ENCODE data around the gene PMEL. TPM values are rescaled to one million over a fixed set of nuclear protein-coding genes. Genes with fewer than 3 reads are reported as not detected.

PMEL gene
- total and polyA plus RNA-seq, 12 donors: 0.35 to 3.8 (median 1.3) TPM; not detected in 1

- Histone ChIP-seq H3K27ac (no peak overlapping the region), H3K36me3 (replicated peaks in 1 of 2) (no peaks in the 10 kb centered on the region), H3K4me3 (no peak overlapping the region), H3K4me1 (replicated peaks in 1 of 2) (peaks cover 11 to 22% of the 10 kb centered on the region in 2 donors), H3K9me3 (replicated peaks in 1 of 3) (no peaks in the 10 kb centered on the region), H3K27me3 (no peaks in the 10 kb centered on the region)
- DNase-seq: no peak
- intact Hi-C loops (cut with DNase I): no loop called here
- no peak for TF ChIP-seq CTCF (IDR thresholded peaks at IDR 0.05)
- TF ChIP-seq POLR2A (IDR thresholded peaks at IDR 0.05): no peak
- WGBS, 4 donors: 82 to 100% (median 92%) methylated on average over 2 to 4 of the region's 4 CpGs
Measured at GRCh38 chr12:55969356-55969755, 3.5 kb upstream of the PMEL start.

- H3K36me3 ChIP-seq (replicated peaks in 1 of 2): no peaks in the 10 kb centered on the region
- H3K4me1 ChIP-seq (replicated peaks in 1 of 2): peaks cover 6 to 11% of the 10 kb centered on the region in 2 donors
- WGBS, 4 donors: 0 to 1% (median 0%) methylated on average over 24 to 45 of the region's 45 CpGs
- TF ChIP-seq CTCF (IDR thresholded peaks at IDR 0.05) (no peak), POLR2A (IDR thresholded peaks at IDR 0.05) (peak in 1 of 2 donors; percentile 68)
- no peaks in the 10 kb centered on the region for H3K27me3 ChIP-seq
- H3K9me3 ChIP-seq (replicated peaks in 1 of 3): no peaks in the 10 kb centered on the region
- DNase-seq: peak; percentile 88 to 97 (median 92)
- H3K4me3 ChIP-seq: peak within 1 kb of the TSS; percentile 21 to 77 (median 39)
- H3K27ac ChIP-seq: peak within 1 kb of the TSS in 4 of 5 donors; percentile 46 to 88 (median 66)
- intact Hi-C loops (cut with DNase I): no loop called here
Measured at GRCh38 chr12:55966408-55967281, 803 bp upstream of the PMEL start, which contains the start of gene CDK2. Gene CDK2, plus strand, starts transcription at chr12:55966830. Its CDS starts 179 bp downstream, at chr12:55967009.

- intact Hi-C loops (cut with DNase I): no loop called here
- Histone ChIP-seq H3K9me3 (replicated peaks in 1 of 3) (no peaks in the 10 kb centered on the region), H3K4me3 (no peak overlapping the region), H3K4me1 (replicated peaks in 1 of 2) (peaks cover 6 to 11% of the 10 kb centered on the region in 2 donors), H3K27ac (no peak overlapping the region), H3K27me3 (no peaks in the 10 kb centered on the region), H3K36me3 (replicated peaks in 1 of 2) (no peaks in the 10 kb centered on the region)
- DNase-seq: no peak
- no peak for TF ChIP-seq CTCF (IDR thresholded peaks at IDR 0.05)
- no peak for TF ChIP-seq POLR2A (IDR thresholded peaks at IDR 0.05)
- WGBS, 4 donors: 63 to 78% (median 75%) methylated on average over 5 of the region's 5 CpGs
Measured at GRCh38 chr12:55965240-55965639, 602 bp downstream of the PMEL start.

GRCh38 chr12:55963760-55964159 lies 2.1 kb downstream of the PMEL start:
- H3K4me1 ChIP-seq (replicated peaks in 1 of 2): peaks cover 6 to 11% of the 10 kb centered on the region in 2 donors
- WGBS, 4 donors: 84 to 91% (median 90%) methylated on average over 2 of the region's 2 CpGs
- intact Hi-C loops (cut with DNase I): no loop called here
- no peak for DNase-seq
- TF ChIP-seq CTCF (IDR thresholded peaks at IDR 0.05) (no peak), POLR2A (IDR thresholded peaks at IDR 0.05) (no peak)
- H3K27me3 ChIP-seq: no peaks in the 10 kb centered on the region
- no peaks in the 10 kb centered on the region for H3K36me3 ChIP-seq (replicated peaks in 1 of 2)
- H3K9me3 ChIP-seq (replicated peaks in 1 of 3): no peaks in the 10 kb centered on the region
- H3K27ac ChIP-seq: no peak overlapping the region
- no peak overlapping the region for H3K4me3 ChIP-seq

Data from adrenal gland (tissue), 12 donors.